ENCODE measurements around the gene FERMT3.

- no peak for TF ChIP-seq MAZ (IDR thresholded peaks at IDR 0.05; ENCODE audit: borderline replicate concordance, low read depth, low read length)
- TF ChIP-seq MAZ (CRISPR knock-in tag; IDR thresholded peaks at IDR 0.05; ENCODE audit: low read depth) = no peak
- no peak for TF ChIP-seq JUND (CRISPR knock-in tag; IDR thresholded peaks at IDR 0.05)
- TF ChIP-seq JUN (CRISPR knock-in tag; IDR thresholded peaks at IDR 0.05) = no peak
- no peak for TF ChIP-seq ZNF879 (CRISPR knock-in tag; IDR thresholded peaks at IDR 0.05)
- TF ChIP-seq POLR2A (IDR thresholded peaks at IDR 0.05; ENCODE audit: insufficient read depth in 1 of 2, low read depth in 2 of 2, low read length in 2 of 2) = no peak
- no peak for TF ChIP-seq EZH2 (conservative IDR thresholded peaks at IDR 0.05; ENCODE audit: low read depth, low read length)
- no peak for TF ChIP-seq MAX (IDR thresholded peaks at IDR 0.05)
Measured at GRCh38 chr11:64244107-64244506, 37.6 kb downstream of the FERMT3 start.
